ENCODE data around the gene SPOPL.

DNA sequence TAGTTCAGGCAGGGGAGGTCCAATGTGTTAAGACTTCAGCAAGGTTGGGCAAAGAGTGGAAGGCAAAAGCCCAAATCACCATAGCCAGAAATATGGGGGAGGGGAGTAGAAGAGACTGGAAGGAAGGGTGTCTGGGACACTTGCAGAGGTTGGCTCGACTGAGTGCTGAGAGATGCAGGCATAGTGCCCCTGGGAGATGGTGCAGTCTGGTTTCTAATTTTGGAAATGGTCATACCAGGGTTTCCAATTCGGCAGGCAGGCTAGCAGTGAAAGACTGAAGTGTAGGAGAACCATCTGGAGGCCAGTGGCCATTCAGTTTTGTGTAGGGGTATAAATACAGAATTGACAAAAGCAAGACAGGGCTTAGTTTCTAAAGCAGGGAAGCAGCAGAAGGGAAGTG is 6.2 kb upstream of the SPOPL start:
- TF ChIP-seq, protein P1, sequence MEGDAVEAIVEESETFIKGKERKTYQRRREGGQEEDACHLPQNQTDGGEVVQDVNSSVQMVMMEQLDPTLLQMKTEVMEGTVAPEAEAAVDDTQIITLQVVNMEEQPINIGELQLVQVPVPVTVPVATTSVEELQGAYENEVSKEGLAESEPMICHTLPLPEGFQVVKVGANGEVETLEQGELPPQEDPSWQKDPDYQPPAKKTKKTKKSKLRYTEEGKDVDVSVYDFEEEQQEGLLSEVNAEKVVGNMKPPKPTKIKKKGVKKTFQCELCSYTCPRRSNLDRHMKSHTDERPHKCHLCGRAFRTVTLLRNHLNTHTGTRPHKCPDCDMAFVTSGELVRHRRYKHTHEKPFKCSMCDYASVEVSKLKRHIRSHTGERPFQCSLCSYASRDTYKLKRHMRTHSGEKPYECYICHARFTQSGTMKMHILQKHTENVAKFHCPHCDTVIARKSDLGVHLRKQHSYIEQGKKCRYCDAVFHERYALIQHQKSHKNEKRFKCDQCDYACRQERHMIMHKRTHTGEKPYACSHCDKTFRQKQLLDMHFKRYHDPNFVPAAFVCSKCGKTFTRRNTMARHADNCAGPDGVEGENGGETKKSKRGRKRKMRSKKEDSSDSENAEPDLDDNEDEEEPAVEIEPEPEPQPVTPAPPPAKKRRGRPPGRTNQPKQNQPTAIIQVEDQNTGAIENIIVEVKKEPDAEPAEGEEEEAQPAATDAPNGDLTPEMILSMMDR (IDR thresholded peaks at IDR 0.05): no peak
- TF ChIP-seq EZH2 (IDR thresholded peaks at IDR 0.05; ENCODE audit: borderline replicate concordance, insufficient read depth, low read depth, low read length, poor library complexity, severe bottlenecking): no peak

Data from B cell (primary cell).